Mesothelial cell of epicardium (in vitro differentiated cells): Measurements from ENCODE around the gene OR4N5. TPM values are rescaled to one million over a fixed set of nuclear protein-coding genes. Genes with fewer than 3 reads are reported as not detected.

Experiments
- DNase-seq, 2 experiments: peaks; one replicate each; pipeline ENCODE4 v3.0.0; 2021; ENCODE audit warnings: low spot score in 2 of 2; ENCODE audit not compliant: unreplicated experiment in 2 of 2
- H3K27ac Mint-ChIP-seq: 2 replicates; pipeline ENCODE4 v1.8.0; 2021; ENCODE audit warnings: mixed read lengths
- H3K27me3 Mint-ChIP-seq: 2 replicates; pipeline ENCODE4 v1.8.0; 2021; ENCODE audit warnings: low read depth, mixed read lengths
- H3K36me3 Mint-ChIP-seq: 2 replicates; pipeline ENCODE4 v1.8.0; 2021; ENCODE audit warnings: mixed read lengths
- H3K4me1 Mint-ChIP-seq: 2 replicates; pipeline ENCODE4 v1.8.0; 2021; ENCODE audit warnings: mixed read lengths
- H3K4me3 Mint-ChIP-seq: 2 replicates; pipeline ENCODE4 v1.8.0; 2021; ENCODE audit warnings: mild to moderate bottlenecking, moderate library complexity, mixed read lengths
- H3K9me3 Mint-ChIP-seq: 2 replicates; pipeline ENCODE4 v1.8.0; 2021; ENCODE audit warnings: mixed read lengths
- total RNA-seq: library from RNA; stranded (reverse); gene quantifications from 3 replicates; pipeline ENCODE4 v1.2.1, GENCODE V29; 2021
- TF ChIP-seq, protein P1 (sequence below): fragments of 200-600 bp; sonication (generic); IDR thresholded peaks from one replicate; pipeline ENCODE4 v1.5.0; 2021; ENCODE audit warnings: antibody characterized with exemption; ENCODE audit not compliant: unreplicated experiment

The OR4N5 gene
- total RNA-seq, 1 donor from 2014 or later: not detected

DNA sequence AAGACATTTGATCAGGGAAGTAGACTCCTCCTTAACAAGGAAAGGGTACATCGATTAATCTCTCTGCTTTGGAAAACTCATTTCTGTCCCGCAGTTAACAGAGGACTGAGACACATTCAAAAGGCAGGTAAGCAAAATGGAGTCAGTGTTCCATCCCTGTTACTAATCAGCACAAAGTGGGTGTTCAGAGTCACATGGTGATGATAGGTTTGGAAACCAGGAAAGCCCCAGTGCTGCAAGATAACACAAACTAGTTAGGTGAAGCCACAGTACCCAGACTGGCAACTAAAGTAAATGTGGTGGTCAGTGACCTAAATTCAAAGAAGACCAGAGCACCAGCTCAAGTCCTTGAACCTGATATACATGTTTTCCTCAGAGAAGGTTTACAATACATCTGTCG is 26.3 kb upstream of the OR4N5 start:
- peaks cover 48% of the 10 kb centered on the region for H3K9me3 Mint-ChIP-seq
- no peak for DNase-seq
- H3K4me3 Mint-ChIP-seq: no peak overlapping the region
- H3K27me3 Mint-ChIP-seq: no peaks in the 10 kb centered on the region
- no peak overlapping the region for H3K27ac Mint-ChIP-seq
- TF ChIP-seq, protein P1, sequence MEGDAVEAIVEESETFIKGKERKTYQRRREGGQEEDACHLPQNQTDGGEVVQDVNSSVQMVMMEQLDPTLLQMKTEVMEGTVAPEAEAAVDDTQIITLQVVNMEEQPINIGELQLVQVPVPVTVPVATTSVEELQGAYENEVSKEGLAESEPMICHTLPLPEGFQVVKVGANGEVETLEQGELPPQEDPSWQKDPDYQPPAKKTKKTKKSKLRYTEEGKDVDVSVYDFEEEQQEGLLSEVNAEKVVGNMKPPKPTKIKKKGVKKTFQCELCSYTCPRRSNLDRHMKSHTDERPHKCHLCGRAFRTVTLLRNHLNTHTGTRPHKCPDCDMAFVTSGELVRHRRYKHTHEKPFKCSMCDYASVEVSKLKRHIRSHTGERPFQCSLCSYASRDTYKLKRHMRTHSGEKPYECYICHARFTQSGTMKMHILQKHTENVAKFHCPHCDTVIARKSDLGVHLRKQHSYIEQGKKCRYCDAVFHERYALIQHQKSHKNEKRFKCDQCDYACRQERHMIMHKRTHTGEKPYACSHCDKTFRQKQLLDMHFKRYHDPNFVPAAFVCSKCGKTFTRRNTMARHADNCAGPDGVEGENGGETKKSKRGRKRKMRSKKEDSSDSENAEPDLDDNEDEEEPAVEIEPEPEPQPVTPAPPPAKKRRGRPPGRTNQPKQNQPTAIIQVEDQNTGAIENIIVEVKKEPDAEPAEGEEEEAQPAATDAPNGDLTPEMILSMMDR: no peak
- H3K36me3 Mint-ChIP-seq: no peaks in the 10 kb centered on the region
- no peaks in the 10 kb centered on the region for H3K4me1 Mint-ChIP-seq

GRCh38 chr14:20116748-20117147 is 21.9 kb upstream of the OR4N5 start:
- Mint-ChIP-seq H3K27me3 (no peaks in the 10 kb centered on the region), H3K4me3 (no peak overlapping the region), H3K9me3 (peaks cover 70% of the 10 kb centered on the region), H3K4me1 (no peaks in the 10 kb centered on the region), H3K27ac (no peak overlapping the region), H3K36me3 (peaks cover 1% of the 10 kb centered on the region)
- DNase-seq: no peak
- TF ChIP-seq, protein P1: no peak

GRCh38 chr14:20118795-20119194 is 19.8 kb upstream of the OR4N5 start:
- no peak overlapping the region for H3K27ac Mint-ChIP-seq
- H3K36me3 Mint-ChIP-seq: peaks cover 1% of the 10 kb centered on the region
- H3K4me3 Mint-ChIP-seq: no peak overlapping the region
- TF ChIP-seq, protein P1: no peak
- peaks cover 76% of the 10 kb centered on the region for H3K9me3 Mint-ChIP-seq
- DNase-seq: no peak
- H3K27me3 Mint-ChIP-seq: no peaks in the 10 kb centered on the region
- H3K4me1 Mint-ChIP-seq: no peaks in the 10 kb centered on the region

- H3K9me3 Mint-ChIP-seq: peaks cover 69% of the 10 kb centered on the region
- H3K4me1 Mint-ChIP-seq: no peaks in the 10 kb centered on the region
- no peak overlapping the region for H3K27ac Mint-ChIP-seq
These were observed 5.3 kb downstream of the OR4N5 start for GRCh38 chr14:20143911-20144310.

GRCh38 chr14:20144820-20145219 is 6.2 kb downstream of the OR4N5 start:
- Mint-ChIP-seq H3K27me3 (no peaks in the 10 kb centered on the region), H3K4me3 (no peak overlapping the region), H3K9me3 (peaks cover 69% of the 10 kb centered on the region), H3K36me3 (no peaks in the 10 kb centered on the region), H3K4me1 (no peaks in the 10 kb centered on the region), H3K27ac (no peak overlapping the region)
- no peak for DNase-seq
- TF ChIP-seq, protein P1: no peak

More at GRCh38 chr14:20143911-20144310, 5.3 kb downstream of the OR4N5 start:
- H3K27me3 Mint-ChIP-seq: no peaks in the 10 kb centered on the region
- no peak overlapping the region for H3K4me3 Mint-ChIP-seq
- TF ChIP-seq, protein P1: no peak
- H3K36me3 Mint-ChIP-seq: no peaks in the 10 kb centered on the region
- no peak for DNase-seq

GRCh38 chr14:20164462-20164861 is 25.8 kb downstream of the OR4N5 start:
- no peak for DNase-seq
- Mint-ChIP-seq H3K4me3 (no peak overlapping the region), H3K27me3 (no peaks in the 10 kb centered on the region), H3K4me1 (no peaks in the 10 kb centered on the region), H3K9me3 (peaks cover 88% of the 10 kb centered on the region), H3K27ac (no peak overlapping the region), H3K36me3 (peaks cover 2% of the 10 kb centered on the region)
- TF ChIP-seq, protein P1: no peak
